Lower leg skin (tissue), 4 donors: ENCODE results near the gene COIL. TPM values are rescaled to one million over a fixed set of nuclear protein-coding genes. Genes with fewer than 3 reads are reported as not detected.

Source experiments
- DNase-seq, 2 donors: peaks; one replicate each; pipeline ENCODE4 v3.0.0-alpha.2; 2019; ENCODE audit warnings: low spot score in 2 of 2
- H3K4me3 ChIP-seq: fragments of 200-600 bp; sonication (generic); 2 replicates; pipeline ENCODE4 v1.5.1; 2017; ENCODE audit warnings: mild to moderate bottlenecking, low read depth; ENCODE audit not compliant: poor library complexity, severe bottlenecking
- CTCF ChIP-seq, 3 donors: fragments of 450-650 bp; IDR thresholded peaks; one replicate each; pipeline ENCODE4 v1.5.1; 2016; ENCODE audit warnings: antibody characterized with exemption in 3 of 3, mild to moderate bottlenecking in 3 of 3, moderate library complexity in 2 of 3
- POLR2A ChIP-seq, 2 donors: fragments of 450-650 bp; IDR thresholded peaks; one replicate each; pipeline ENCODE4 v1.6.1; 2016 to 2017; ENCODE audit warnings: antibody characterized with exemption in 2 of 2, mild to moderate bottlenecking in 1 of 2, moderate library complexity in 1 of 2
- WGBS, 2 donors: methylation state at CpG; one replicate each; pipeline ENCODE4 v1.1.5; 2018; 5-methylcytosine and 5-hydroxymethylcytosine counted together
- intact Hi-C: fragments of 100-400 bp; cut with DNase I; formaldehyde crosslinking; loops from one replicate; pipeline ENCODE4 v1.15.0; 2023; ENCODE audit warnings: low total_unique reads
- total RNA-seq, 4 donors: library from RNA; depleted of rRNA; stranded (reverse); fragments of >200 nt; gene quantifications; one replicate each; pipeline ENCODE4 v1.1.0, GENCODE V29; 2016

Gene COIL
- total RNA-seq, 4 donors from 2014 or later, result 11.5 to 17.3 (median 13.5) TPM

GRCh38 chr17:56976941-56977608 lies 16.2 kb upstream of the COIL start:
- no peak for DNase-seq
- no peak overlapping the region for H3K4me3 ChIP-seq
- intact Hi-C loops, result no loop called here
- 46 to 58% methylated on average over 11 of the region's 11 CpGs for WGBS, 2 donors
- TF ChIP-seq CTCF (IDR thresholded peaks at IDR 0.05) (no peak), POLR2A (IDR thresholded peaks at IDR 0.05) (no peak)

DNA sequence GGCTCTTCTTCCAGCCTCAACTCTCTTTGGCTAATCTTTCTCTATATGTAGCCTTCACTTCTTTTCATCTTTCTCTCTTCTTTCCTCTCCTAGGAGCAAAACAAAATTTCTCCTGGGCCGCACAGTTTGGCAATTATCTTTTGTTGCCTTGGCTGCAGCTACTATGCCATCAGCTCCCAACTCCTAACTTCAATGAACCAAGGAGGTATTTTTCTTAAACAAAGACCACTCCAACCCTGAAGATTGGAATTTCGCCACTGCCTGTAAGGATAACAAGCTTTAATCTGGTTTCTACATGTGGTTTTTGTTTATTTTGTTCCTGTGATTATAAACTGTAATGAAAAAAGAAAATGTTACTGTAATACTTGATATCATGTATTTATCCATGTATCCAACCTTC lies 14.8 kb upstream of the COIL start:
- no peak overlapping the region for H3K4me3 ChIP-seq
- intact Hi-C loops, result no loop called here
- no peak for DNase-seq
- TF ChIP-seq CTCF (IDR thresholded peaks at IDR 0.05), result no peak
- WGBS, 2 donors, result 88 to 91% methylated on average over 2 of the region's 2 CpGs

DNA sequence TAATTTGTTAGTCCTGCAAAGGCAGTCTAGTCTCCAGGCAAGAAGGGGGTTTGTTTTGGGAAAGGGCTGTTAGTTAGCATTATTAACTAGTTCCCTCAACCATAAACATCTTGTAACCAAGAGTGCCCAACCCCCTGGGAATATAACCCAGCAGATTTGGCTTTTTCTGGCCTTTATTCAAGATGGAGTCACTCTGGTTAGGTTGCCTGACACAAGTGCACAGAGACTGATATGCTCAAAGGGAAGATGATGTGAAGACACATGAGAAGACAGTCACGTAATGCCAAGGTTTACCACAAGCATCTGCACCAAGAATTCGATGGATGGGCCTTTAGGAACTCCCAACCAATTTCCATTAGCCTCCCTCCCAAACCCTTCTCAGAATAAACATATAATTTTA lies 13.2 kb upstream of the COIL start:
- intact Hi-C loops, result no loop called here
- WGBS, 2 donors, result 84 to 93% methylated on average over 2 of the region's 2 CpGs
- DNase-seq, result no peak
- TF ChIP-seq POLR2A (IDR thresholded peaks at IDR 0.05), result no peak
- TF ChIP-seq CTCF (IDR thresholded peaks at IDR 0.05), result no peak
- H3K4me3 ChIP-seq, result no peak overlapping the region

DNA sequence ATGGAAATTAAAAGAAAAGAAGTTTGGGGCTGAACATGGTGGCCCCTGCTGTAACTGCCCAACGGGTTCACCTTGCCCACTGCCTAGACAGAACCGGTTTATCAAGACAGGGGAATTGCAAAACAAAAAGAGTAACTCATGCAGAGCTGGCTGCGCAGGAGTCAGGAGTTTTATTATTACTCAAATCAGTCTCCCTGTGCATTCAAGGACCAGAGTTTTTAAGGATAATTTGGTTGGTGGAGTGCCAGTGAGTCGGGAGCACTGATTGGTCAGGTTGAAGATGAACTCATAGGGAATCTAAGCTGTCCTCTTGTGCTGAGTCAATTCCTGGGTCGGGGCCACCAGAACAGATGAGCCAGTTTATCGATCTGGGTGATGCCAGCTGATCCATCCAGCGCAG lies 12.7 kb upstream of the COIL start:
- intact Hi-C loops, result no loop called here
- TF ChIP-seq CTCF (IDR thresholded peaks at IDR 0.05), result no peak
- no peak for TF ChIP-seq POLR2A (IDR thresholded peaks at IDR 0.05)
- no peak for DNase-seq
- WGBS, 2 donors, result 44 to 50% methylated on average over 7 of the region's 7 CpGs
- H3K4me3 ChIP-seq, result no peak overlapping the region

- TF ChIP-seq POLR2A (IDR thresholded peaks at IDR 0.05) (no peak), CTCF (IDR thresholded peaks at IDR 0.05) (no peak)
- WGBS, 2 donors, result 78% methylated on average over 7 of the region's 7 CpGs
- intact Hi-C loops, result no loop called here
- no peak for DNase-seq
- no peak overlapping the region for H3K4me3 ChIP-seq
These were observed 11.4 kb upstream of the COIL start for GRCh38 chr17:56972111-56972730.

- intact Hi-C loops, result no loop called here
- H3K4me3 ChIP-seq, result no peak overlapping the region
- WGBS, 2 donors, result 97 to 100% methylated on average over 1 of the region's 1 CpG
- TF ChIP-seq POLR2A (IDR thresholded peaks at IDR 0.05) (no peak), CTCF (IDR thresholded peaks at IDR 0.05) (no peak)
- DNase-seq, result no peak
These were observed 10.1 kb upstream of the COIL start for GRCh38 chr17:56970974-56971373.
